Measurements from ENCODE around the gene EPO. TPM values are rescaled to one million over a fixed set of nuclear protein-coding genes. Genes with fewer than 3 reads are reported as not detected.

The EPO gene
- total RNA-seq, 2 donors from 2014 or later, result 1.3 to 2.6 TPM

- WGBS, 2 donors, result 65 to 75% methylated on average over 4 to 10 of the region's 10 CpGs
- intact Hi-C loops (cut with DNase I), result no loop called here
Observed at GRCh38 chr7:100764841-100765240, 44.6 kb downstream of the EPO start.

GRCh38 chr7:100765250-100765649, 45.0 kb downstream of the EPO start:
- DNase-seq, result no peak
- no peak for ATAC-seq
- no peaks in the 10 kb centered on the region for H3K27me3 ChIP-seq
- TF ChIP-seq CTCF (IDR thresholded peaks at IDR 0.05) (no peak), POLR2A (IDR thresholded peaks at IDR 0.05) (no peak)
- no peak overlapping the region for H3K4me3 ChIP-seq
- 83 to 88% methylated on average over 16 of the region's 16 CpGs for whole genome bisulfite sequencing, 2 donors
- intact Hi-C loops (cut with DNase I), result no loop called here
- H3K36me3 ChIP-seq (replicated peaks in 1 of 2; ENCODE audit: insufficient read depth in 1 of 2, low read depth in 2 of 2), result no peaks in the 10 kb centered on the region
- H3K9me3 ChIP-seq, result no peaks in the 10 kb centered on the region
- no peak overlapping the region for H3K27ac ChIP-seq
- no peaks in the 10 kb centered on the region for H3K4me1 ChIP-seq

More at GRCh38 chr7:100764841-100765240, 44.6 kb downstream of the EPO start:
- no peak for DNase-seq
- no peak for ATAC-seq
- no peaks in the 10 kb centered on the region for H3K4me1 ChIP-seq
- H3K9me3 ChIP-seq, result no peaks in the 10 kb centered on the region
- H3K27me3 ChIP-seq, result no peaks in the 10 kb centered on the region
- TF ChIP-seq POLR2A (IDR thresholded peaks at IDR 0.05) (no peak), CTCF (IDR thresholded peaks at IDR 0.05) (no peak)
- no peaks in the 10 kb centered on the region for H3K36me3 ChIP-seq (replicated peaks in 1 of 2; ENCODE audit: insufficient read depth in 1 of 2, low read depth in 2 of 2)
- no peak overlapping the region for H3K4me3 ChIP-seq
- no peak overlapping the region for H3K27ac ChIP-seq

- no peak for DNase-seq
- H3K27me3 ChIP-seq, result no peaks in the 10 kb centered on the region
- H3K9me3 ChIP-seq, result no peaks in the 10 kb centered on the region
- H3K36me3 ChIP-seq (replicated peaks in 1 of 2; ENCODE audit: insufficient read depth in 1 of 2, low read depth in 2 of 2), result no peaks in the 10 kb centered on the region
- no peaks in the 10 kb centered on the region for H3K4me1 ChIP-seq
- WGBS, 2 donors, result 76 to 89% methylated on average over 7 of the region's 7 CpGs
- no peak overlapping the region for H3K27ac ChIP-seq
- intact Hi-C loops (cut with DNase I), result no loop called here
- no peak overlapping the region for H3K4me3 ChIP-seq
- TF ChIP-seq CTCF (IDR thresholded peaks at IDR 0.05), result no peak
- TF ChIP-seq POLR2A (IDR thresholded peaks at IDR 0.05), result no peak
- ATAC-seq, result no peak
Observed at GRCh38 chr7:100768784-100769183, 48.5 kb downstream of the EPO start.

Other genes starting within 250 kb of the EPO start
- gene TSC22D4, start 241.3 kb upstream of the EPO start, total RNA-seq, result 10 to 100 TPM; 16.6 to 34.9 TPM
- 1 to 10 TPM; 1.0 to 1.3 TPM for gene NYAP1, start 236.5 kb upstream of the EPO start, total RNA-seq
- gene AGFG2, start 181.3 kb upstream of the EPO start, total RNA-seq, result 10 to 100 TPM; 20.4 to 24.6 TPM
- gene SAP25, start 146.6 kb upstream of the EPO start, total RNA-seq, result not detected
- 100 to 1,000 TPM in 1 of 2 donors, 10 to 100 TPM in 1; 25.4 to 121 TPM for gene LRCH4, start 134.3 kb upstream of the EPO start, total RNA-seq
- gene FBXO24, start 134.1 kb upstream of the EPO start, total RNA-seq, result 1 to 10 TPM; 1.8 to 5.3 TPM
- gene PCOLCE, start 118.1 kb upstream of the EPO start, total RNA-seq, result 10 to 100 TPM in 1 of 2 donors, 1 to 10 TPM in 1; 7.3 to 24.1 TPM
- 1 to 10 TPM; 6.9 to 8.6 TPM for gene MOSPD3, start 107.9 kb upstream of the EPO start, total RNA-seq
- under 1 TPM in 1 of 2 donors, not detected in 1; 0.26 TPM for gene TFR2, start 78.9 kb upstream of the EPO start, total RNA-seq
- under 1 TPM in 1 of 2 donors, not detected in 1; 0.52 TPM for gene ACTL6B, start 64.0 kb upstream of the EPO start, total RNA-seq
- 100 to 1,000 TPM; 106 to 123 TPM for gene GNB2, start 46.7 kb upstream of the EPO start, total RNA-seq
- gene GIGYF1, start 26.2 kb upstream of the EPO start, total RNA-seq, result 10 to 100 TPM; 25.2 to 49.4 TPM
- 10 to 100 TPM; 17.1 to 20.8 TPM for gene POP7, start 14.3 kb upstream of the EPO start, total RNA-seq
- not detected for gene ZAN, start 13.1 kb downstream of the EPO start, total RNA-seq
- 10 to 100 TPM; 33.6 to 46.4 TPM for gene EPHB4, start 107.1 kb downstream of the EPO start, total RNA-seq
- 10 to 100 TPM; 12.7 to 38.9 TPM for gene SLC12A9, start 132.2 kb downstream of the EPO start, total RNA-seq
- gene TRIP6, start 146.9 kb downstream of the EPO start, total RNA-seq, result 10 to 100 TPM; 34.9 to 43.6 TPM
- gene SRRT, start 154.6 kb downstream of the EPO start, total RNA-seq, result 10 to 100 TPM; 54.7 to 60.7 TPM
- gene UFSP1, start 169.2 kb downstream of the EPO start, total RNA-seq, result 1 to 10 TPM; 6.2 to 7.9 TPM
- 1 to 10 TPM; 6.2 to 7.3 TPM for gene ACHE, start 175.4 kb downstream of the EPO start, total RNA-seq
- gene MUC3A, start 229.1 kb downstream of the EPO start, total RNA-seq, result 1 to 10 TPM in 1 of 2 donors, under 1 TPM in 1; 0.52 to 3.0 TPM
- not detected for gene MUC12, start 249.1 kb downstream of the EPO start, total RNA-seq

All from body of pancreas (tissue), 4 donors.